SJCRH30 (cell line): ENCODE results near the gene PEAK1. TPM values are rescaled to one million over a fixed set of nuclear protein-coding genes. Genes with fewer than 3 reads are reported as not detected.

ENCODE experiments used
- DNase-seq, 2 experiments: peaks; one replicate each; pipeline ENCODE4 v3.0.0-alpha.2; 2015 to 2020
- H3K27ac ChIP-seq: fragments of 250-450 bp; sonication (Bioruptor Pico); 2 replicates; pipeline ENCODE4 v1.5.1; 2020; ENCODE audit warnings: mild to moderate bottlenecking, moderate library complexity
- H3K27me3 ChIP-seq: fragments of 250-450 bp; sonication (Bioruptor Pico); 2 replicates; pipeline ENCODE4 v1.5.1; 2020; ENCODE audit warnings: mild to moderate bottlenecking, moderate library complexity
- H3K36me3 ChIP-seq: fragments of 250-450 bp; sonication (Bioruptor Pico); 2 replicates; pipeline ENCODE4 v1.5.1; 2020; ENCODE audit warnings: mild to moderate bottlenecking, moderate library complexity
- H3K4me1 ChIP-seq: fragments of 250-450 bp; sonication (Bioruptor Pico); 2 replicates; pipeline ENCODE4 v1.5.1; 2020; ENCODE audit warnings: mild to moderate bottlenecking, moderate library complexity
- H3K4me3 ChIP-seq: fragments of 250-450 bp; sonication (Bioruptor Pico); 2 replicates; pipeline ENCODE4 v1.5.1; 2020; ENCODE audit warnings: mild to moderate bottlenecking, moderate library complexity
- H3K9me3 ChIP-seq: fragments of 250-450 bp; sonication (Bioruptor Pico); replicated peaks from 2 replicates; pipeline ENCODE4 v1.5.1; 2020; ENCODE audit warnings: mild to moderate bottlenecking, moderate library complexity
- total RNA-seq: library from RNA; depleted of rRNA; stranded (reverse); fragments of >200 nt; shearing (Covaris generic); gene quantifications from 2 replicates; pipeline ENCODE4 v1.2.3, GENCODE V29; 2014

The PEAK1 gene
- total RNA-seq, 1 experiment from 2014 or later = 16.1 TPM

GRCh38 chr15:77107531-77108355, 312.2 kb downstream of the PEAK1 start:
- peak overlapping the region; percentile 9; the same call in 1 of the 2 replicates for H3K27ac ChIP-seq
- no peaks in the 10 kb centered on the region for H3K36me3 ChIP-seq
- peak; percentile 83 to 92 for DNase-seq
- H3K27me3 ChIP-seq = no peaks in the 10 kb centered on the region
- H3K9me3 ChIP-seq = no peaks in the 10 kb centered on the region
- no peak overlapping the region for H3K4me3 ChIP-seq
- H3K4me1 ChIP-seq = peaks cover 42% of the 10 kb centered on the region

- Histone ChIP-seq H3K36me3 (no peaks in the 10 kb centered on the region), H3K4me3 (no peak overlapping the region), H3K4me1 (peaks cover 42% of the 10 kb centered on the region), H3K27ac (peak overlapping the region; percentile 9; the same call in 1 of the 2 replicates), H3K9me3 (no peaks in the 10 kb centered on the region), H3K27me3 (no peaks in the 10 kb centered on the region)
- DNase-seq = peak; percentile 53 to 70
These were observed 312.8 kb downstream of the PEAK1 start for GRCh38 chr15:77107068-77107467.

GRCh38 chr15:77104155-77104554, 315.7 kb downstream of the PEAK1 start:
- peaks cover 31% of the 10 kb centered on the region for H3K4me1 ChIP-seq
- no peak overlapping the region for H3K27ac ChIP-seq
- no peaks in the 10 kb centered on the region for H3K36me3 ChIP-seq
- no peak overlapping the region for H3K4me3 ChIP-seq
- H3K27me3 ChIP-seq = no peaks in the 10 kb centered on the region
- no peaks in the 10 kb centered on the region for H3K9me3 ChIP-seq
- DNase-seq = no peak

- H3K4me3 ChIP-seq = no peak overlapping the region
- no peaks in the 10 kb centered on the region for H3K27me3 ChIP-seq
- H3K9me3 ChIP-seq = no peaks in the 10 kb centered on the region
- no peak overlapping the region for H3K27ac ChIP-seq
- H3K4me1 ChIP-seq = peaks cover 47% of the 10 kb centered on the region
- H3K36me3 ChIP-seq = no peaks in the 10 kb centered on the region
- no peak for DNase-seq
These were observed 320.0 kb downstream of the PEAK1 start for GRCh38 chr15:77099741-77100463.

- Histone ChIP-seq H3K27ac (peak overlapping the region; percentile 84), H3K4me1 (peaks cover 33% of the 10 kb centered on the region), H3K27me3 (no peaks in the 10 kb centered on the region), H3K4me3 (no peak overlapping the region), H3K9me3 (no peaks in the 10 kb centered on the region), H3K36me3 (no peaks in the 10 kb centered on the region)
- no peak for DNase-seq
These were observed 321.3 kb downstream of the PEAK1 start for GRCh38 chr15:77098572-77098971.

- H3K27ac ChIP-seq = peak overlapping the region; percentile 84
- H3K27me3 ChIP-seq = no peaks in the 10 kb centered on the region
- peak; percentile 61 to 73 for DNase-seq
These were observed 322.0 kb downstream of the PEAK1 start for GRCh38 chr15:77097921-77098320.

GRCh38 chr15:77097248-77097721, 322.6 kb downstream of the PEAK1 start:
- peaks cover 30% of the 10 kb centered on the region for H3K4me1 ChIP-seq
- no peak overlapping the region for H3K4me3 ChIP-seq
- peak; percentile 98 to 99 for DNase-seq

More at GRCh38 chr15:77097921-77098320, 322.0 kb downstream of the PEAK1 start:
- Histone ChIP-seq H3K36me3 (no peaks in the 10 kb centered on the region), H3K9me3 (no peaks in the 10 kb centered on the region), H3K4me3 (no peak overlapping the region), H3K4me1 (peaks cover 30% of the 10 kb centered on the region)

GRCh38 chr15:77096541-77096940, 323.4 kb downstream of the PEAK1 start:
- peak in 1 of 2 experiments; percentile 39 for DNase-seq
- H3K4me1 ChIP-seq = peaks cover 36% of the 10 kb centered on the region
- H3K4me3 ChIP-seq = no peak overlapping the region
- no peaks in the 10 kb centered on the region for H3K27me3 ChIP-seq
- peak overlapping the region; percentile 55 for H3K27ac ChIP-seq
- H3K36me3 ChIP-seq = no peaks in the 10 kb centered on the region
- no peaks in the 10 kb centered on the region for H3K9me3 ChIP-seq

More at GRCh38 chr15:77097248-77097721, 322.6 kb downstream of the PEAK1 start:
- peak overlapping the region; percentile 84 for H3K27ac ChIP-seq
- H3K9me3 ChIP-seq = no peaks in the 10 kb centered on the region
- no peaks in the 10 kb centered on the region for H3K36me3 ChIP-seq
- no peaks in the 10 kb centered on the region for H3K27me3 ChIP-seq

GRCh38 chr15:77096138-77096537, 323.8 kb downstream of the PEAK1 start:
- H3K9me3 ChIP-seq = no peaks in the 10 kb centered on the region
- no peaks in the 10 kb centered on the region for H3K27me3 ChIP-seq
- no peak overlapping the region; the same call in 1 of the 2 replicates for H3K27ac ChIP-seq
- H3K4me3 ChIP-seq = no peak overlapping the region
- H3K4me1 ChIP-seq = peaks cover 40% of the 10 kb centered on the region
- H3K36me3 ChIP-seq = no peaks in the 10 kb centered on the region
- no peak for DNase-seq

- Histone ChIP-seq H3K4me1 (peaks cover 48% of the 10 kb centered on the region), H3K9me3 (no peaks in the 10 kb centered on the region), H3K27me3 (no peaks in the 10 kb centered on the region), H3K27ac (no peak overlapping the region), H3K36me3 (no peaks in the 10 kb centered on the region), H3K4me3 (no peak overlapping the region)
- DNase-seq = peak in 1 of 2 experiments; percentile 39
These were observed 325.4 kb downstream of the PEAK1 start for GRCh38 chr15:77094397-77095030.

- Histone ChIP-seq H3K9me3 (no peaks in the 10 kb centered on the region), H3K27me3 (no peaks in the 10 kb centered on the region), H3K36me3 (no peaks in the 10 kb centered on the region), H3K4me1 (peaks cover 44% of the 10 kb centered on the region), H3K4me3 (no peak overlapping the region), H3K27ac (no peak overlapping the region)
- DNase-seq = no peak
These were observed 326.5 kb downstream of the PEAK1 start for GRCh38 chr15:77093436-77093835.

- peak; percentile 81 to 89 for DNase-seq
- no peaks in the 10 kb centered on the region for H3K36me3 ChIP-seq
- no peaks in the 10 kb centered on the region for H3K27me3 ChIP-seq
- H3K9me3 ChIP-seq = no peaks in the 10 kb centered on the region
- H3K27ac ChIP-seq = peak overlapping the region; percentile 63
- H3K4me3 ChIP-seq = no peak overlapping the region; the same call in 1 of the 2 replicates
- peaks cover 36% of the 10 kb centered on the region for H3K4me1 ChIP-seq
These were observed 328.8 kb downstream of the PEAK1 start for GRCh38 chr15:77091097-77091496.

GRCh38 chr15:77087213-77087612, 332.7 kb downstream of the PEAK1 start:
- no peak overlapping the region for H3K27ac ChIP-seq
- no peaks in the 10 kb centered on the region for H3K9me3 ChIP-seq
- H3K4me3 ChIP-seq = no peak overlapping the region
- H3K27me3 ChIP-seq = no peaks in the 10 kb centered on the region
- DNase-seq = peak; percentile 22 to 34
- H3K36me3 ChIP-seq = no peaks in the 10 kb centered on the region
- peaks cover 47% of the 10 kb centered on the region for H3K4me1 ChIP-seq

- DNase-seq = no peak
- Histone ChIP-seq H3K4me1 (peaks cover 38% of the 10 kb centered on the region), H3K27ac (no peak overlapping the region), H3K27me3 (no peaks in the 10 kb centered on the region), H3K9me3 (0 out of 2 replicates have a peak, but pooled peaks cover 4% of the 10 kb centered on the region), H3K4me3 (no peak overlapping the region), H3K36me3 (no peaks in the 10 kb centered on the region)
These were observed 334.6 kb downstream of the PEAK1 start for GRCh38 chr15:77085297-77085696.
